K562 (cell line): ENCODE measurements around the gene DNAAF2.
A peak's percentile ranks its signal among the peaks of the same experiment; 100 is the strongest.

Experiments used
- CC2D1A ChIP-seq: fragments of 450-650 bp; IDR thresholded peaks from 2 replicates; pipeline ENCODE4 v1.6.1; 2017; ENCODE audit warnings: mild to moderate bottlenecking
- CHD2 ChIP-seq: IDR thresholded peaks from 2 replicates; pipeline ENCODE4 v1.6.1; 2011; ENCODE audit warnings: low read depth, low read length
- CSDE1 ChIP-seq, 2 experiments: fragments of 450-650 bp; IDR thresholded peaks; 2 replicates each; pipeline ENCODE4 v1.6.1; 2016; ENCODE audit warnings: mild to moderate bottlenecking in 1 of 2
- CTCF ChIP-seq, 3 experiments: IDR thresholded peaks in 2 of 3; conservative IDR thresholded peaks in 1 of 3; 2 replicates each; pipeline ENCODE4 v1.5.1; 2011 to 2012; ENCODE audit warnings: low read length in 3 of 3, mild to moderate bottlenecking in 3 of 3, control low read depth in 2 of 3, improper control_type of control experiment in 1 of 3, inconsistent platforms in 1 of 3, low read depth in 1 of 3, mixed read lengths in 1 of 3, moderate library complexity in 1 of 3; ENCODE audit not compliant: insufficient read depth in 2 of 3
- KLF1 ChIP-seq: fragments of 450-650 bp; IDR thresholded peaks from 2 replicates; pipeline ENCODE4 v1.6.1; 2016; ENCODE audit warnings: missing genetic modification characterization, missing compliant biosample characterization
- MLLT1 ChIP-seq, 2 experiments: fragments of 450-650 bp; IDR thresholded peaks; 2 replicates each; pipeline ENCODE4 v1.6.1; 2016
- NR2F6 ChIP-seq: fragments of 450-650 bp; formaldehyde crosslinking; IDR thresholded peaks from 2 replicates; pipeline ENCODE4 v1.4.0; 2020; ENCODE audit warnings: mild to moderate bottlenecking
- POLR2A ChIP-seq: fragments of 450-650 bp; conservative IDR thresholded peaks from 2 replicates; pipeline ENCODE4 v1.6.1; 2016
- SMARCA4 ChIP-seq: fragments of 450-650 bp; IDR thresholded peaks from 2 replicates; pipeline ENCODE4 v1.6.1; 2016
- ZBTB5 ChIP-seq: fragments of 450-650 bp; IDR thresholded peaks from 2 replicates; pipeline ENCODE4 v1.6.1; 2017; ENCODE audit warnings: antibody characterized with exemption
- ZFX ChIP-seq: sonication (generic); formaldehyde crosslinking; IDR thresholded peaks from 2 replicates; pipeline ENCODE4 v1.8.0; 2022; ENCODE audit warnings: mild to moderate bottlenecking, missing genetic modification reagents, moderate library complexity

- TF ChIP-seq ZBTB5 = no peak
- TF ChIP-seq POLR2A = peak; percentile 10; the same call in 1 of the 2 replicates
- no peak for TF ChIP-seq NR2F6 (CRISPR knock-in tag)
- no peak for TF ChIP-seq CSDE1 (IDR thresholded peaks at IDR 0.05)
- no peak for TF ChIP-seq ZFX
- no peak for TF ChIP-seq CC2D1A
- TF ChIP-seq SMARCA4 = no peak
- no peak for TF ChIP-seq MLLT1 (IDR thresholded peaks at IDR 0.05)
- TF ChIP-seq CHD2 = no peak
- no peak for TF ChIP-seq KLF1
- no peak for TF ChIP-seq CTCF (IDR thresholded peaks at IDR 0.05 in 2 of 3, conservative IDR thresholded peaks at IDR 0.05 in 1 of 3; ENCODE audit: insufficient read depth in 2 of 3, low read depth in 1 of 3, low read length in 3 of 3)
Measured at GRCh38 chr14:49617852-49618519, 17.1 kb downstream of the DNAAF2 start.
